Measurements from ENCODE around the gene SMIM15.

DNA sequence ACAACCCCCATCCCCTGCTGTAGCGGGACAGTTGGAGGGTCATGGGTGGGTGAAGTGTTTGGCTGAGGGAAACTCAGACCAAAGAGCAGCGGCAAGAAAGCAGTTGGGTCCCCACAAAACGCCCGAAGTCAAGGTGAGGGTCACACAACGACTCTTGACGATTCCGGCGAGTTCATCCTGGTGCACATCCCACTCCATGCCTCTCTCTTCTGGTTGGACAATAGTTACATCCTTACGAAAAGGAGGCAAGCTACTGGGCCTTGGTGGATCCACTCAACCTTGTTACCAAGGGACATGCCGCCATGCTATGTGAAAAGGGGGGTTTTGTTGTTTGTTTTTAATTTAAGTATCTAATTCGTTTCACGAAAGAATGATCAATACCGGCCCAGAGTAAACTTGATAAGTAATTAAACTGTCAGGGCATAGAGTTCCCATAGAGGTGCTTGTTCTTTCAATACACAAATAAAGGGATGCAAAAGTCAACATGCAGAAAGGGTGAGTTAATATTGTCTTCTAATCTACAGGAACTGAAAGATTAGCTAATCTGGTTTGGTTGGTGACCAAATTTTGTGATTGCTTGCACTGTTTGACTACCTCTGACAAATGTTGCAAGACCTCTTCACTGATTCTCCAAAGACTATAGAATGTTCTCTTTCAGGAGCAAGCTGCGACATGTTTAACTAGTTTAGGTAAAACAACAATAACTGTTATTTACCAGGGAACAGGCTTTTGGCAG is 732 bp upstream of the SMIM15 start:
- TF ChIP-seq POLR2A (IDR thresholded peaks at IDR 0.05): no peak
- TF ChIP-seq, protein P1, sequence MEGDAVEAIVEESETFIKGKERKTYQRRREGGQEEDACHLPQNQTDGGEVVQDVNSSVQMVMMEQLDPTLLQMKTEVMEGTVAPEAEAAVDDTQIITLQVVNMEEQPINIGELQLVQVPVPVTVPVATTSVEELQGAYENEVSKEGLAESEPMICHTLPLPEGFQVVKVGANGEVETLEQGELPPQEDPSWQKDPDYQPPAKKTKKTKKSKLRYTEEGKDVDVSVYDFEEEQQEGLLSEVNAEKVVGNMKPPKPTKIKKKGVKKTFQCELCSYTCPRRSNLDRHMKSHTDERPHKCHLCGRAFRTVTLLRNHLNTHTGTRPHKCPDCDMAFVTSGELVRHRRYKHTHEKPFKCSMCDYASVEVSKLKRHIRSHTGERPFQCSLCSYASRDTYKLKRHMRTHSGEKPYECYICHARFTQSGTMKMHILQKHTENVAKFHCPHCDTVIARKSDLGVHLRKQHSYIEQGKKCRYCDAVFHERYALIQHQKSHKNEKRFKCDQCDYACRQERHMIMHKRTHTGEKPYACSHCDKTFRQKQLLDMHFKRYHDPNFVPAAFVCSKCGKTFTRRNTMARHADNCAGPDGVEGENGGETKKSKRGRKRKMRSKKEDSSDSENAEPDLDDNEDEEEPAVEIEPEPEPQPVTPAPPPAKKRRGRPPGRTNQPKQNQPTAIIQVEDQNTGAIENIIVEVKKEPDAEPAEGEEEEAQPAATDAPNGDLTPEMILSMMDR (IDR thresholded peaks at IDR 0.05): no peak
